Ishikawa (cell line): Measurements from ENCODE around the gene MLN.

Experiments
- CREB1 ChIP-seq: IDR thresholded peaks from 2 replicates; pipeline ENCODE4 v1.6.1; 2012; ENCODE audit warnings: low read depth
- EGR1 ChIP-seq: IDR thresholded peaks from 2 replicates; pipeline ENCODE4 v1.6.1; 2012
- USF1 ChIP-seq: IDR thresholded peaks from 2 replicates; pipeline ENCODE4 v1.6.1; 2012
- YY1 ChIP-seq: IDR thresholded peaks from 2 replicates; pipeline ENCODE4 v1.6.1; 2012; ENCODE audit warnings: low read depth

DNA sequence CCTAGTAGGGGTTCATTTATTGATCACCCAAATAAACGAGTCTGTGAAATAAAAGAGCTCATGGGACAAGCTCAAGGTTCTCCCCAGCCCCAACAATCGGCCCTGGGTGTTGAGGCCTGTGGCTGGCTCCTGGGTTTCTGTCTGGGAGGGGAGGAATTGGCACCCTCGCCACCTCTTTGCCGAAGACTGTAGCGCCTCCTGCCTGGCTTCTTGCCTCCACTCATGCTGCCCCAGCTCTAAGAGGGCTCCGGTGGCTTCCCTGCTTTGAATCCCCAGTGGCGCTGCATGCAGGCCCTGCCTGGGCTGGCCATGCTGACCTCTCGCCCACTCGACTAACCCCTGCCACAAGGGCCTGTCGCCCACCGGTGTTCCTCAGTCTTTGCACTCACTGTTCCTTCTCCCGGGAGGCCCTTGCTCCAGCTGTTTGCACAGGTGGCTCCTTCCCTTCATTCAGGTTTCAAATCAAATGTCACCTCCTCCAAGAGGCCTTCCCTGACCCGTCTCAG is 5.4 kb downstream of the MLN start:
- TF ChIP-seq CREB1 (no peak), EGR1 (no peak), USF1 (no peak), YY1 (no peak)
